Tibial nerve (tissue), 4 donors: ENCODE results near the gene NPDC1. TPM values are rescaled to one million over a fixed set of nuclear protein-coding genes. Genes with fewer than 3 reads are reported as not detected.

Experiments used
- DNase-seq, 2 donors: peaks; one replicate each; pipeline ENCODE4 v3.0.0-alpha.2; 2019; ENCODE audit warnings: low spot score in 2 of 2
- H3K27ac ChIP-seq, 4 donors: fragments of 200-600 bp; sonication (generic) in 3 of 4; one replicate each; pipeline ENCODE4 v1.5.1; 2017 to 2019; ENCODE audit warnings: mild to moderate bottlenecking in 1 of 4
- H3K27me3 ChIP-seq, 2 donors: fragments of 200-600 bp; sonication (generic) in 1 of 2; one replicate each; pipeline versions ENCODE4 v1.5.1 to v1.6.0; 2017 to 2019
- H3K36me3 ChIP-seq, 3 donors: fragments of 200-600 bp; sonication (generic); one replicate each; pipeline ENCODE4 v1.5.1; 2018 to 2019
- H3K4me1 ChIP-seq, 4 donors: fragments of 200-600 bp; sonication (generic) in 3 of 4; one replicate each; pipeline ENCODE4 v1.5.1; 2017 to 2019
- H3K4me3 ChIP-seq, 4 donors: fragments of 200-600 bp; sonication (generic) in 3 of 4; one replicate each; pipeline ENCODE4 v1.5.1; 2017 to 2019; ENCODE audit warnings: mild to moderate bottlenecking in 1 of 4, moderate library complexity in 1 of 4
- H3K9me3 ChIP-seq, 4 donors: fragments of 200-600 bp; sonication (generic) in 3 of 4; one replicate each; pipeline ENCODE4 v1.5.1; 2017 to 2019
- EP300 ChIP-seq, 2 donors: sonication (generic); formaldehyde crosslinking; IDR thresholded peaks; one replicate each; pipeline ENCODE4 v1.6.1; 2017; ENCODE audit warnings: antibody characterized with exemption in 2 of 2, mild to moderate bottlenecking in 1 of 2
- POLR2A ChIP-seq, 2 donors: fragments of 450-650 bp; IDR thresholded peaks; one replicate each; pipeline ENCODE4 v1.6.1; 2017; ENCODE audit warnings: antibody characterized with exemption in 2 of 2, mild to moderate bottlenecking in 2 of 2, moderate library complexity in 2 of 2
- WGBS, 2 donors: methylation state at CpG; one replicate each; pipeline ENCODE4 v1.1.5; 2018; 5-methylcytosine and 5-hydroxymethylcytosine counted together
- total RNA-seq, 4 donors: library from RNA; depleted of rRNA; stranded (reverse); fragments of >200 nt; gene quantifications; one replicate each; pipeline ENCODE4 v1.1.0, GENCODE V29; 2016
- TF ChIP-seq, protein P1 (sequence below), 5 experiments: fragments of 200-600 bp in 3 of 5; fragments of 450-650 bp in 2 of 5; sonication (generic) in 3 of 5; IDR thresholded peaks; one replicate each; pipeline ENCODE4 v1.5.1; 2016 to 2019; ENCODE audit warnings: antibody characterized with exemption in 5 of 5, mild to moderate bottlenecking in 3 of 5, moderate library complexity in 2 of 5

Gene NPDC1
- total RNA-seq, 4 donors from 2014 or later = 80.6 to 269 (median 182) TPM

DNA sequence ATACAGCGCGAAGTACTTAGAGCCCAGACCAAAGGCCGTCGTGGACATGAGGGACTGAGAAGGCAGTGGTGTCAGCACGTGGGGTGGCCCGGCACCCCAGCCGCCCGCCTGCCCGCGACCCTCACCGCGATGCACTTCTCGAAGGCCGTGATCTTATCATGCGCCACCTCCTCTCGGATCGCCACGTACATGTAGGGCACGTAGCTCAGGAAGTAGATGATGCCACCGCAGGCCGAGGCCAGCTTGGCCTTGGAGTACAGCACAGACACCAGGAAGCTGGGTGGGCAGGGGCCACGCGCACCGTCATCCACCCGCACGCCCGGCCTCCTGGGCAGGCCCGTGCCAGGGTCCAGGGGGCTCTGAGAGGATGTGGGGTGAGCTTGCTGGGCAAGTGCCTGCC lies 28.9 kb downstream of the NPDC1 start:
- WGBS, 2 donors = 96 to 97% methylated on average over 27 to 28 of the region's 28 CpGs
- H3K4me1 ChIP-seq = peaks cover 0 to 4% (median under 1%) of the 10 kb centered on the region in 4 donors
- no peaks in the 10 kb centered on the region for H3K27me3 ChIP-seq
- no peak for DNase-seq
- peaks cover 4 to 98% (median 14%) of the 10 kb centered on the region in 3 donors for H3K36me3 ChIP-seq
- H3K27ac ChIP-seq = no peak overlapping the region
- no peak overlapping the region for H3K4me3 ChIP-seq
- TF ChIP-seq EP300 (IDR thresholded peaks at IDR 0.05) (no peak), POLR2A (IDR thresholded peaks at IDR 0.05) (no peak)
- TF ChIP-seq, protein P1, sequence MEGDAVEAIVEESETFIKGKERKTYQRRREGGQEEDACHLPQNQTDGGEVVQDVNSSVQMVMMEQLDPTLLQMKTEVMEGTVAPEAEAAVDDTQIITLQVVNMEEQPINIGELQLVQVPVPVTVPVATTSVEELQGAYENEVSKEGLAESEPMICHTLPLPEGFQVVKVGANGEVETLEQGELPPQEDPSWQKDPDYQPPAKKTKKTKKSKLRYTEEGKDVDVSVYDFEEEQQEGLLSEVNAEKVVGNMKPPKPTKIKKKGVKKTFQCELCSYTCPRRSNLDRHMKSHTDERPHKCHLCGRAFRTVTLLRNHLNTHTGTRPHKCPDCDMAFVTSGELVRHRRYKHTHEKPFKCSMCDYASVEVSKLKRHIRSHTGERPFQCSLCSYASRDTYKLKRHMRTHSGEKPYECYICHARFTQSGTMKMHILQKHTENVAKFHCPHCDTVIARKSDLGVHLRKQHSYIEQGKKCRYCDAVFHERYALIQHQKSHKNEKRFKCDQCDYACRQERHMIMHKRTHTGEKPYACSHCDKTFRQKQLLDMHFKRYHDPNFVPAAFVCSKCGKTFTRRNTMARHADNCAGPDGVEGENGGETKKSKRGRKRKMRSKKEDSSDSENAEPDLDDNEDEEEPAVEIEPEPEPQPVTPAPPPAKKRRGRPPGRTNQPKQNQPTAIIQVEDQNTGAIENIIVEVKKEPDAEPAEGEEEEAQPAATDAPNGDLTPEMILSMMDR (IDR thresholded peaks at IDR 0.05) = no peak
- no peaks in the 10 kb centered on the region for H3K9me3 ChIP-seq

DNA sequence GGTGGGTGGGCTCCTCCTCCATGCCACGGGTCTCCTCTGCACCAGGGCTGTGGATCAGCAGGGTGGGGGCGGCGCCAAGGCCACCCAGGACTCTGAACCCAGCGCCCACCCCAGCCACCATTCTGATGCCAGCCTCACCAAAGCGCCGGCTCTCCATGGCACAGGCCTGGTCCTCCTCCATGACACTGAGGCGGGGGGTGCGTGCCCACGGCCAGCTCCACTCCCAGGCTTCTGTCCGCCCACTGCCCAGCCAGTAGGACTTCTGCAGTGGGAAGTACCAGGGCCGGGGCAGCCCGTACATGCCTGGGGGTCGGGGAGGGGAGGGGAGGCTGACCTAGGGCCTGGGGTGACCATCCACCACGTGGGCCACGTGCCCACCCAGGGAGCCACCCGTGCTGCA lies 29.5 kb downstream of the NPDC1 start:
- H3K4me3 ChIP-seq = no peak overlapping the region
- WGBS, 2 donors = 85 to 92% methylated on average over 2 to 4 of the region's 16 CpGs
- peaks cover 4 to 100% (median 20%) of the 10 kb centered on the region in 3 donors for H3K36me3 ChIP-seq
- H3K27ac ChIP-seq = no peak overlapping the region
- H3K27me3 ChIP-seq = no peaks in the 10 kb centered on the region
- no peak for DNase-seq
- H3K4me1 ChIP-seq = peaks cover 0 to 4% (median 0%) of the 10 kb centered on the region in 4 donors
- no peaks in the 10 kb centered on the region for H3K9me3 ChIP-seq
- TF ChIP-seq EP300 (IDR thresholded peaks at IDR 0.05) (no peak), POLR2A (IDR thresholded peaks at IDR 0.05) (no peak)
- TF ChIP-seq, protein P1 (IDR thresholded peaks at IDR 0.05) = no peak

DNA sequence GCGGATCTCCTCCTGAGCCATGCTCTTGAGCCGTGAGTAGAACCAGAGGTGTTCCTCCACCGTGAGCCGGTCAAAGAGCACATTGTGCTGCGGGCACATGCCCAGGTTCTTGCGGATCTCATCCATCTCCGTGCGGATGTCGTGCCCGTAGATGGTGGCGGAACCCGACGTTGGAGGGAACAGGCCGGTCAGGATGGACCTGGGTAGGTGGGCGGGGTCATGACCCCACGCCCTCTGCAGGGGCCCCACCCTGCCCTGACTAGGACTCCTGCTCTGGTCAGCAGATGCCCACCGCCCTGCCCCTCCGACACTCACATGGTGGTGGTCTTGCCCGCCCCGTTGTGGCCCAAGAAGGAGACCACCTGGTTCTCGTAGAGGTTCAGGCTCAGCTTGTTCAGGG lies 30.0 kb downstream of the NPDC1 start:
- Histone ChIP-seq H3K27me3 (no peaks in the 10 kb centered on the region), H3K4me1 (peaks cover 0 to 4% (median 0%) of the 10 kb centered on the region in 4 donors), H3K9me3 (no peaks in the 10 kb centered on the region), H3K4me3 (no peak overlapping the region), H3K27ac (no peak overlapping the region), H3K36me3 (peaks cover 4 to 100% (median 25%) of the 10 kb centered on the region in 3 donors)
- TF ChIP-seq, protein P1 (IDR thresholded peaks at IDR 0.05) = no peak
- TF ChIP-seq POLR2A (IDR thresholded peaks at IDR 0.05) = no peak
- no peak for TF ChIP-seq EP300 (IDR thresholded peaks at IDR 0.05)
- no peak for DNase-seq
- 93 to 96% methylated on average over 18 to 20 of the region's 21 CpGs for WGBS, 2 donors

DNA sequence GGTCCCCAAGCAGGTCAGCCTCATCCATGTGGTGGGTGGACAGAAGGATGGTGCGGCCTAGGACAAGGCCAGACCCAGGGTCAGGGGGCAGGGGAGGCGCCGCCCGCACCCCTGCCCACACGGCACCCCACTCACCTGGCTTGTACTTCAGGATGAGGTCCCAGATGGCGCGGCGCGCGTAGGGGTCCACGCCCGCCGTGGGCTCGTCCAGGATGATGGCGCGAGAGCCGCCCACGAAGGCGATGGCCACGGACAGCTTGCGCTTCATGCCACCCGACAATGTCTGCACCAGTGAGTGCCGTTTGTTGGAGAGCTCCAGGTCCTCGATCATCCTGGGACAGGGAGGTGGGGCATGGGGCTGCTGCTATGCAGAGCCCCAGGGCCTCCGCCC lies 30.4 kb downstream of the NPDC1 start:
- no peak for DNase-seq
- Histone ChIP-seq H3K36me3 (peaks cover 4 to 100% (median 26%) of the 10 kb centered on the region in 3 donors), H3K4me3 (no peak overlapping the region), H3K4me1 (peaks cover 0 to 2% (median 0%) of the 10 kb centered on the region in 4 donors), H3K27ac (no peak overlapping the region), H3K27me3 (no peaks in the 10 kb centered on the region), H3K9me3 (no peaks in the 10 kb centered on the region)
- 94 to 98% methylated on average over 13 to 24 of the region's 25 CpGs for WGBS, 2 donors
- TF ChIP-seq EP300 (IDR thresholded peaks at IDR 0.05) = no peak

DNA sequence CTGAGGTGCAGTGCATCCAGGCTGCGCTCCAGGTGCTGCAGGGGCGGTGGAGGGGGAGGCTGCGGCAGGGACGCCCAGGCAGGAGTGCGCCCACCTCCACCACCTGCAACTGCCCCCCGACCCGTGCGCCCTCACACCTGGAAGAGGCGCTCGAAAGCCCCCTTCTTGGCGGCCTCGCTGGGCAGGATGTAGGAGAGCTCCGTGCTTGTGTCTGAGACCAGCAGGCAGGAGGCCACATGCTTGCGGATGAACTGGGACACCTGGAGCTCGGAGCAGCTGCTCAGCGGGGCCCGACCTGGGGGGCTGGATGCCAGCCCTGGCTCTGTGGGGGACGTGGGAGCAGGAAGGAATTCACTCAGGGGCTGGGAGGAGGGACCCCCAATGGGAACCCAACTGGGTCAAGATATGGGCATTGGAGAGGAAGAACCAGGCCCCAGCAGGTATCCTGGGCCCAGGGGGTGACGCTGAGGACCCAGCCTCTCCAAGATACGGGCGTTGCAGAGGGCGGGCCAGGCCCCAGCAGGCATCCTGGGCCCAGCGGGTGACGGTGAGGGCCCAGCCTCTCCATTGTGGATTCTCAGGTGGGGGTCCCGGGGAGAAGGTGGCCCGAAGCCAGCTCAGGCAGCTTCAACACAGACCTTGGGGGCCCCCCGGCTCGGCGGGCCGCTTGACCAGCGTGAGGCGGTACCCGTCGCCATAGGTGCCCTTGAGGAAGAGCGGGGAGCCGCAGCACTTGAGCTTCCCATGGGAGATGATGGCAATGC lies 31.0 kb downstream of the NPDC1 start:
- TF ChIP-seq POLR2A (IDR thresholded peaks at IDR 0.05) = no peak
- no peak for TF ChIP-seq EP300 (IDR thresholded peaks at IDR 0.05)
- TF ChIP-seq, protein P1 (IDR thresholded peaks at IDR 0.05) = no peak
- no peak overlapping the region for H3K4me3 ChIP-seq
- H3K27me3 ChIP-seq = no peaks in the 10 kb centered on the region
- DNase-seq = no peak
- H3K9me3 ChIP-seq = no peaks in the 10 kb centered on the region
- H3K27ac ChIP-seq = no peak overlapping the region
- peaks cover 4 to 100% (median 26%) of the 10 kb centered on the region in 3 donors for H3K36me3 ChIP-seq
- 94% methylated on average over 32 to 36 of the region's 36 CpGs for WGBS, 2 donors
- H3K4me1 ChIP-seq = no peaks in the 10 kb centered on the region
